Sigmoid colon (tissue), 7 donors: ENCODE measurements around the gene C4orf36. TPM values are rescaled to one million over a fixed set of nuclear protein-coding genes. Genes with fewer than 3 reads are reported as not detected.

Experiments used
- DNase-seq: peaks from one replicate; pipeline ENCODE4 v3.0.0-alpha.2; 2019
- H3K27ac ChIP-seq, 4 donors: fragments of 200-600 bp; sonication (generic); one replicate each; pipeline ENCODE4 v1.5.1; 2016 to 2019; ENCODE audit warnings: mild to moderate bottlenecking in 1 of 4
- H3K27me3 ChIP-seq, 3 donors: fragments of 200-600 bp; sonication (generic); one replicate each; pipeline ENCODE4 v1.5.1; 2019; ENCODE audit warnings: mild to moderate bottlenecking in 1 of 3
- H3K36me3 ChIP-seq, 4 donors: fragments of 200-600 bp; sonication (generic); one replicate each; pipeline ENCODE4 v1.5.1; 2016 to 2019
- H3K4me1 ChIP-seq, 4 donors: fragments of 200-600 bp; sonication (generic); one replicate each; pipeline ENCODE4 v1.5.1; 2017 to 2019
- H3K4me3 ChIP-seq, 4 donors: fragments of 200-600 bp; sonication (generic); one replicate each; pipeline ENCODE4 v1.5.1; 2017 to 2019; ENCODE audit warnings: mild to moderate bottlenecking in 2 of 4, moderate library complexity in 1 of 4
- H3K9me3 ChIP-seq, 4 donors: fragments of 200-600 bp in 3 of 4; sonication (generic) in 3 of 4; one replicate each; pipeline versions ENCODE4 v1.5.1 to v1.6.1; 2013 to 2019
- EP300 ChIP-seq, 4 donors: sonication (generic); formaldehyde crosslinking; IDR thresholded peaks; one replicate each; pipeline ENCODE4 v1.6.1; 2017; ENCODE audit warnings: antibody characterized with exemption in 4 of 4
- POLR2A ChIP-seq, 2 donors: fragments of 450-650 bp; IDR thresholded peaks; one replicate each; pipeline ENCODE4 v1.6.1; 2016; ENCODE audit warnings: antibody characterized with exemption in 2 of 2, mild to moderate bottlenecking in 2 of 2, moderate library complexity in 2 of 2
- POLR2AphosphoS5 ChIP-seq, 4 donors: sonication (generic); formaldehyde crosslinking; IDR thresholded peaks; one replicate each; pipeline ENCODE4 v1.6.1; 2017; ENCODE audit warnings: antibody characterized with exemption in 4 of 4
- WGBS, 2 donors: extraction: QIAGEN DNeasy Blood & Tissue Kit; methylation state at CpG; one replicate each; pipeline ENCODE4 v1.1.7; 2013; 5-methylcytosine and 5-hydroxymethylcytosine counted together
- intact Hi-C: fragments of 100-400 bp; cut with DNase I; formaldehyde crosslinking; loops from one replicate; pipeline ENCODE4 v1.15.1; 2023
- polyA plus RNA-seq, 3 donors: library from polyadenylated mRNA; stranded (reverse); fragments of 200-250 nt; gene quantifications; one replicate each; pipeline ENCODE4 v1.2.3, GENCODE V29; 2013
- total RNA-seq, 4 donors: library from RNA; depleted of rRNA; stranded (reverse); fragments of >200 nt; gene quantifications; one replicate each; pipeline ENCODE4 v1.1.0, GENCODE V29; 2016
- TF ChIP-seq, protein P1 (sequence below), 4 experiments: fragments of 450-650 bp in 3 of 4; fragments of 200-600 bp in 1 of 4; IDR thresholded peaks; one replicate each; pipeline ENCODE4 v1.5.1; 2016 to 2019; ENCODE audit warnings: antibody characterized with exemption in 4 of 4, mild to moderate bottlenecking in 3 of 4, moderate library complexity in 2 of 4
- donor health status: healthy with polysubstance abuse.
- donor health status: Bipolar disorder and iron deficiency.
- donor health status: healthy.

The C4orf36 gene
- total and polyA plus RNA-seq, 7 donors: 0.35 to 2.1 (median 0.99) TPM; not detected in 4

DNA sequence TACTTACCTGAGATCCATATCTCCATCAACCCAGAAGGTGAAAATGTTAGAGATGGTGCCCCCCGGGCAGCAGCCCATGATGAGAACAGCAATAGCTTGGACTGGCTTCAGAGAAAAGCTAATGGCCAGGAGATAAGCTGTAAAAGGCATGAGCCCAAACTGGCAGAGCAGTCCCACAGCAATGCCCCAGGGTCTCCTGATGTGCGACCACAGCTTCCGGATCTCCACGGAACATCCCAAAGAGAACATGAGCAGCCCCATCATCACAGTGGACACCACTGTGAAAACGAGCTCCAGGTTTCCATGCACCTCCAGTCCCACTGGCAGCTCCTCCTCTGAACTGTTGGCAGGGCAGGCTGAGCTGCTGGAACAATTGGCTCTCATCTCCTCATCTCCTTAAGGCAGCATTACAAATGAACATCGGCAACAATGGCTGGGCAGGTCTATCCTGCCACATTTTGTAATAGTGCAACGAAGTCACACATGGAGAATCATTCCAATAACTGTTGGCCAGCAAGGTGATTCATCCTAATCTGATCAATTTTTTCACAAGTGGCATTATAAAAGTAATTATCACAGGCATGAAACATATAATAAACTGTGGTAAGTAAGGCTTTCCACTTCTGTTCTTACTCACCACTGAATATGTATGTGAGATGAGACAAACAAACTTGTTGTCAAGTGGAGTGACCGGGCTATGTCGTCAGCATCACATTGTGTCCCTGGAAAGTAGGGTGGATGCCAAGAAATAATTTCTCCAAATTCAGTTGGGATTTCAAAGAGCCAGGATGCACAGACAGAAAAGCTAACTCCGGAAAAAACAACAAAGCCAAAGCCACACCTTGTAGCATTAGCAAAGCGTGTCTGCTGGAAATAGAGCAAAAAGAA is 43.2 kb downstream of the C4orf36 start, which contains the start of gene SLC10A6:
TSS of gene SLC10A6 (minus strand) at position 653 of the 888 bp plus-strand sequence. CDS start at position 384, 269 bp downstream.
- intact Hi-C loops: no loop called here
- WGBS, 2 donors: 86% methylated on average over 11 of the region's 11 CpGs

DNA sequence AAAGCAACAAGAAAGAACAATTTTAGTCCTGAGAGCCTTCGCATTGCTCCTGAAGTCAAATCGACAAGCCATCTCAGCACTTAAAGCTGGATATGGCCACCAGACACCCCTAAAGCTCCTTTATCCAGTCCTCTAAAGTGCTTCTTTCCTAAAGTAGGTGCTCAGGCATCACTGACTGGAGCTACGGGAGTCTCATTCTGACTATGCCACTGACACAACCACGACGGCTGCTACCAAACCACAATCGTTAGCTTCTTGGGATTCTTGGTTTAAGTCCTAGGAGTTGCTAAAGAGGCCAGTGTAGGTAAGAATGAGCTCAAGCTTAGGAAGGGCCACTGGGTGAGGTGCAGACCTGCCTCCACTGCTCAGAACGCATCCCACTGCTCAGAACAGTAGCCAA is 44.1 kb downstream of the C4orf36 start:
- H3K4me3 ChIP-seq: peak overlapping the region in 1 of 4 donors; percentile 12
- WGBS, 2 donors: 74 to 78% methylated on average over 7 of the region's 7 CpGs
- H3K27ac ChIP-seq: peak overlapping the region in 1 of 4 donors; percentile 17
- TF ChIP-seq POLR2AphosphoS5 (IDR thresholded peaks at IDR 0.05) (no peak), EP300 (IDR thresholded peaks at IDR 0.05) (no peak), POLR2A (IDR thresholded peaks at IDR 0.05) (no peak)
- TF ChIP-seq, protein P1, sequence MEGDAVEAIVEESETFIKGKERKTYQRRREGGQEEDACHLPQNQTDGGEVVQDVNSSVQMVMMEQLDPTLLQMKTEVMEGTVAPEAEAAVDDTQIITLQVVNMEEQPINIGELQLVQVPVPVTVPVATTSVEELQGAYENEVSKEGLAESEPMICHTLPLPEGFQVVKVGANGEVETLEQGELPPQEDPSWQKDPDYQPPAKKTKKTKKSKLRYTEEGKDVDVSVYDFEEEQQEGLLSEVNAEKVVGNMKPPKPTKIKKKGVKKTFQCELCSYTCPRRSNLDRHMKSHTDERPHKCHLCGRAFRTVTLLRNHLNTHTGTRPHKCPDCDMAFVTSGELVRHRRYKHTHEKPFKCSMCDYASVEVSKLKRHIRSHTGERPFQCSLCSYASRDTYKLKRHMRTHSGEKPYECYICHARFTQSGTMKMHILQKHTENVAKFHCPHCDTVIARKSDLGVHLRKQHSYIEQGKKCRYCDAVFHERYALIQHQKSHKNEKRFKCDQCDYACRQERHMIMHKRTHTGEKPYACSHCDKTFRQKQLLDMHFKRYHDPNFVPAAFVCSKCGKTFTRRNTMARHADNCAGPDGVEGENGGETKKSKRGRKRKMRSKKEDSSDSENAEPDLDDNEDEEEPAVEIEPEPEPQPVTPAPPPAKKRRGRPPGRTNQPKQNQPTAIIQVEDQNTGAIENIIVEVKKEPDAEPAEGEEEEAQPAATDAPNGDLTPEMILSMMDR (IDR thresholded peaks at IDR 0.05): no peak
- no peaks in the 10 kb centered on the region for H3K27me3 ChIP-seq
- DNase-seq: no peak
- H3K4me1 ChIP-seq: no peaks in the 10 kb centered on the region
- intact Hi-C loops: no loop called here
- H3K9me3 ChIP-seq: no peaks in the 10 kb centered on the region
- H3K36me3 ChIP-seq: no peaks in the 10 kb centered on the region

More for the DNA sequence above, 43.2 kb downstream of the C4orf36 start, which contains the start of gene SLC10A6:
- Histone ChIP-seq H3K27ac (peak within 1 kb of the TSS in 1 of 4 donors; percentile 17), H3K36me3 (no peaks in the 10 kb centered on the region), H3K27me3 (no peaks in the 10 kb centered on the region), H3K9me3 (no peaks in the 10 kb centered on the region), H3K4me1 (no peaks in the 10 kb centered on the region), H3K4me3 (peak within 1 kb of the TSS in 1 of 4 donors; percentile 12)
- no peak for TF ChIP-seq POLR2A (IDR thresholded peaks at IDR 0.05)
- peak in 2 of 4 donors; percentile 11 to 25 for TF ChIP-seq POLR2AphosphoS5 (IDR thresholded peaks at IDR 0.05)
- TF ChIP-seq EP300 (IDR thresholded peaks at IDR 0.05): no peak
- TF ChIP-seq, protein P1 (IDR thresholded peaks at IDR 0.05): no peak
- DNase-seq: no peak

DNA sequence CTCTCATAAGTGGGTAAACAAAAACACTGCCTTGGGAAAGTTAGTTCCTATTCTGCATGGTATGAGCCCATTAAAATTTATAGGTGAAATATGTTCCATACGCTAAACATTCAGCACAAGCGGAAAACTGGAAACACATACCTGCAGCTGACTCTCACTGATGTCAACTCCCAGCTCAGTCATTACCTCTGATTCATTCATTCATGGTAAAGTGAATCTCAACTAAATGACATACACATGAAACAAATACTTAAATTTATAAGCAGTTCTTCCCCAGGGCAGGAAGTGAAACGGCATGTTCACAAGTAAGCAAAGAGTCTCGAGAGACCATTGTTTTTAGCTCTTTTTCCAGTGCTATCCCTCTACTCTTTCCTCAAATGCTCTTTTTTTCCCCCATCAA is 44.7 kb downstream of the C4orf36 start:
- H3K9me3 ChIP-seq: no peaks in the 10 kb centered on the region
- no peaks in the 10 kb centered on the region for H3K36me3 ChIP-seq
- intact Hi-C loops: no loop called here
- TF ChIP-seq POLR2AphosphoS5 (IDR thresholded peaks at IDR 0.05) (no peak), POLR2A (IDR thresholded peaks at IDR 0.05) (no peak), EP300 (IDR thresholded peaks at IDR 0.05) (no peak)
- DNase-seq: no peak
- H3K4me1 ChIP-seq: no peaks in the 10 kb centered on the region
- no peak overlapping the region for H3K27ac ChIP-seq
- H3K4me3 ChIP-seq: no peak overlapping the region
- no peaks in the 10 kb centered on the region for H3K27me3 ChIP-seq
- WGBS, 2 donors: 82 to 93% methylated on average over 4 of the region's 4 CpGs

GRCh38 chr4:86846921-86847320 is 45.3 kb downstream of the C4orf36 start:
- Histone ChIP-seq H3K27ac (no peak overlapping the region), H3K4me1 (no peaks in the 10 kb centered on the region), H3K4me3 (no peak overlapping the region), H3K27me3 (no peaks in the 10 kb centered on the region), H3K9me3 (no peaks in the 10 kb centered on the region), H3K36me3 (no peaks in the 10 kb centered on the region)
- DNase-seq: no peak
- intact Hi-C loops: no loop called here
- TF ChIP-seq, protein P1 (IDR thresholded peaks at IDR 0.05): no peak
- no peak for TF ChIP-seq POLR2AphosphoS5 (IDR thresholded peaks at IDR 0.05)
- no peak for TF ChIP-seq EP300 (IDR thresholded peaks at IDR 0.05)
- TF ChIP-seq POLR2A (IDR thresholded peaks at IDR 0.05): no peak

GRCh38 chr4:86845593-86845992 is 46.6 kb downstream of the C4orf36 start:
- TF ChIP-seq POLR2AphosphoS5 (IDR thresholded peaks at IDR 0.05) (no peak), EP300 (IDR thresholded peaks at IDR 0.05) (no peak), POLR2A (IDR thresholded peaks at IDR 0.05) (no peak)
- TF ChIP-seq, protein P1 (IDR thresholded peaks at IDR 0.05): no peak
- 85 to 87% methylated on average over 5 of the region's 5 CpGs for WGBS, 2 donors
- H3K36me3 ChIP-seq: no peaks in the 10 kb centered on the region
- H3K27ac ChIP-seq: no peak overlapping the region
- H3K4me1 ChIP-seq: no peaks in the 10 kb centered on the region
- intact Hi-C loops: no loop called here
- H3K9me3 ChIP-seq: no peaks in the 10 kb centered on the region
- H3K27me3 ChIP-seq: no peaks in the 10 kb centered on the region
- DNase-seq: no peak
- H3K4me3 ChIP-seq: no peak overlapping the region
